ENCODE data around the gene MARCHF3.
"Not testable (repeated sequence)": the region's sequence is repeated elsewhere in the genome, so short reads cannot be mapped to it uniquely, and the experiment has no call there.

Gene MARCHF3, protein sequence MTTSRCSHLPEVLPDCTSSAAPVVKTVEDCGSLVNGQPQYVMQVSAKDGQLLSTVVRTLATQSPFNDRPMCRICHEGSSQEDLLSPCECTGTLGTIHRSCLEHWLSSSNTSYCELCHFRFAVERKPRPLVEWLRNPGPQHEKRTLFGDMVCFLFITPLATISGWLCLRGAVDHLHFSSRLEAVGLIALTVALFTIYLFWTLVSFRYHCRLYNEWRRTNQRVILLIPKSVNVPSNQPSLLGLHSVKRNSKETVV

DNA sequence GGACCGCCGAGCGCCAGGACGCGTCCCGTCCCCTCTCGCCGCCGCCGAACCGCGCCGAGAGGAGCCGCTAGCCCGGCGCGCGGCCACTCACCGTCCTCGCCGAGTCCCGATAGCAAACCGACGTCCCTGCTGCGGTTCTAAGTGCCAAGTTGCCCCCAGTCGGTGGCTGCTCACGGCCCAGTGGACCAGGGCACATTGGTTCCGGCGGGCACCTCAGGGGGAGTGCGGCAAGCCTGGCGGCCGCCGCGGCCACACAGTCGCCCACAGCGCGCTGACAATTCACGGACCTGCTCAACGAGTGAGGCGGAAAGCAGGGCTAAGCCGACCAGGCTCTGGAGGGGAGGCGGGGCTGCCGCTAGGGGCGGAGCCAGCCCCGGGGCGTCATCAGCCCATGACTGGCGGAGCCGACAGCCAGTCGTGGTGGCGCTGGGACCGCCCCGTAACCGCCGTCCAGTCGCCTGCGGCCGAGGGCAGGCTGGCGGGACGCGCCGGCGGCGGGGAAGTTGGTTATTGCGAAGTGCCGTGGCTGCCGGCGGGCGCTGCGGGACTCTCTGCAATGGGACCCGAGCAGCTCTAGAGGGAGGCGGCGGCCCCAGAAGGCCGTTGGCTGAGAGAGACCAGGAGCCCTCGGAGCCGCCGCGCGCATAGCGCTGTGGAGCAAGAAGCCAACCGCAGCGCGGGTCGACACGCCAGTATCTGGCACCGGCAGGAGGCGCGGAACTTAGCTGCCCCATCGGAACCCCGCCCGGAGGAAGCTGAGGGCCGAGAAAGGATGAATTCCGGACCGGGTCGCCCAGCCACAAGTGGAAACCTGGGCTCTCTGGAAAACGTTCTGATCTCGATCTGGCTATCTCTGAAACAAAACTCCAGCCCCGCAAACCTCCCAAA lies at the start of gene MARCHF3:
Gene MARCHF3, minus strand, starts transcription at position 300 of the 888 bp plus-strand sequence. CDS start 112,387 bp downstream, outside the sequence.
- peak; percentile 87 for DNase-seq

DNA sequence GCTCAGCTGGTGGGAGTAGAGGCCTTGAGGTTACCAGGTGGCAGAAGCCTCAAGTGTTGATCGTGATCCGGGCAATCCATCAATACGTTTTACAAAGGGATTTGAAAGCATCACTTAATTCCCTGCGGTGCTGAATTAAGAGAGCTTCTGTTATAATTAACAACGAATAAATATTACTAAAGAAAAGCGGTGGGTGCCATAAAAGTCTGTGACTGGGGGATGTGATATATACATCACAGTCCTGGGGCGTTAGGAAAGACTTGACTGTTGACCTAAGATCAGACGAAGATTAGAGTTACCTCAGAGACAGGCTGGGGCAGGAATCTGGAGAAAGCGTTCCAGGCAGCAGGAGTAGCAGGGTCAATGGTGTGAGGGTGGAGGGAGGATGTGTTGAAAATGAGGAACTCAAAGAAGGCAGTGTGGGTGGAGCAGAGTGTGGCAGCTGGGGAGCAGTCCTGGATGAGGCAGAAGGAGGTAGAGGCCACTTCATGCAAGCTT lies 49.7 kb upstream of the MARCHF3 start:
- DNase-seq: no peak

DNA sequence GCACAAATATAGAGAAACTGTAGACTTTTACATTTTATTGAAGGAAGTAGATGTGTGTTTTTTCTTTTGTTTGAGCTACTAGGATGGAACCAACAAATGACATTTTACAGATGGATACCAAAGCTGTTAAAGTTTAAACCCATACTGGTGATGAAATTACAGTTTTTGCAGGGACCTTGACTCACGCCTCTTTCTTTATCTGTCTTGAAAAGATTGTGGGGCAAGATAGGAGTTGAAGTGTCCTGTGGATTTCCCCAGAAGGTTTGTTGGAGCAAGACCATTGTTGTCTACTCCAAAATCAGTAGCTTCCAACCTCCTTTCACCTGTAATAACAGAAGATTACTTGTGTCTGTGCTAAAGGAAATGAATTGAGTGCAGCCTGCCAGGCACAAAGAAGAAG lies 47.0 kb upstream of the MARCHF3 start:
- DNase-seq: no peak

DNA sequence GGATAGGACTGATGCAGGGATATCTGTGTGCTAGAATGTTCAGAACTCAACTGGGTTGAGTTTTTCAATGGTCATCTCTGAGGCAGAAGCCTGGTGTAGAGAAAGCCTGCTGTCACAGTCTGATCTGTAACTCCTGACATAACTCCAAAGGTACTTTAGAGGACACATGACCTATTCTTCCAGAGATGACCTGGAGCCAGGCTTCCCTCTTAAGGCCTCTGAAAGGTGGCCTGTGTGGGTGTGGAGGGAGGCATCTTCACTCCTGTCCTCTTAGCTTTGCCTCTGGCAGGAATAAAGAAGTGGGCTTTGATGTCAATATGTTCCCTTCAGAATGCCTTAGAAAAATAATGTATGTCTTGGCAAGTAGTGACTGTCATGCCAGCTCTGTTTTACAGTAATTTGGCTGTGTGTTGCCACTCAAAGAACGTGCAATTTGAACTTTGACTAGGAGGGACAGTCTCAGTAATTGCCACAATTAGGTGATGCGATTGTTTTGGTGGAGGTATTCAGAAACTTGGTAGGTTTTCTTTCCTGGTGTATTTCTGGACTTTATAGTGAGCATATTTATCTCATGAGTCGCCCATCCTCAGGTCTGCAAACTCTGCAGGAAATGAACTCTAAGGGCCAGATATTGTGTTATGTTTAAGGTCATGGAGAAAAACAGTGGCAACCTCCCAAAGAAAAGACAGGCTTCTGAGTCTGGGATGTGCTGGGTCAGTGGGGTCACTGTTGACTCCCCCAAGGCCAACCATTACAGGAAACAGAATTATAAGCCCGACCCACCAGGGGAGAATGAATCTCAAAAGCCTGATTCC lies 46.2 kb upstream of the MARCHF3 start:
- DNase-seq: peak; percentile 47

DNA sequence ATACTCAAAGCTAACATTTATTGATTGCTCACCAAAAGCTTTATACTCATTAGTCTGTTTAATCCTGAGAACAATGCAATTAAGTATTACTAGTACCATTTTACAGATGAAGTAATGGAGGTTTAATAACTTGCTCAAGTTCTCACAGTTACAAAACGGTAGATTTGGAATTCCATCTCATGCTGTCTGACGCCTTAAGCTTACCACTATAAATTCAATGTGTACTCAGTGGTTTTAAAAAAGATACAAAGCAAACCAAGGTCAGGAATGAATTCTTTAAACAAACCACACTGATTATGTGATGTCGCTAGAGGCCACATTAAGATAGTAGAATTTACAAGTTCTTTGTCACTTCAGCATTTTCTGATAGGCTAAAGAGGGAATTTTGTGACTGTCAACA lies 44.1 kb upstream of the MARCHF3 start:
- no peak for DNase-seq

DNA sequence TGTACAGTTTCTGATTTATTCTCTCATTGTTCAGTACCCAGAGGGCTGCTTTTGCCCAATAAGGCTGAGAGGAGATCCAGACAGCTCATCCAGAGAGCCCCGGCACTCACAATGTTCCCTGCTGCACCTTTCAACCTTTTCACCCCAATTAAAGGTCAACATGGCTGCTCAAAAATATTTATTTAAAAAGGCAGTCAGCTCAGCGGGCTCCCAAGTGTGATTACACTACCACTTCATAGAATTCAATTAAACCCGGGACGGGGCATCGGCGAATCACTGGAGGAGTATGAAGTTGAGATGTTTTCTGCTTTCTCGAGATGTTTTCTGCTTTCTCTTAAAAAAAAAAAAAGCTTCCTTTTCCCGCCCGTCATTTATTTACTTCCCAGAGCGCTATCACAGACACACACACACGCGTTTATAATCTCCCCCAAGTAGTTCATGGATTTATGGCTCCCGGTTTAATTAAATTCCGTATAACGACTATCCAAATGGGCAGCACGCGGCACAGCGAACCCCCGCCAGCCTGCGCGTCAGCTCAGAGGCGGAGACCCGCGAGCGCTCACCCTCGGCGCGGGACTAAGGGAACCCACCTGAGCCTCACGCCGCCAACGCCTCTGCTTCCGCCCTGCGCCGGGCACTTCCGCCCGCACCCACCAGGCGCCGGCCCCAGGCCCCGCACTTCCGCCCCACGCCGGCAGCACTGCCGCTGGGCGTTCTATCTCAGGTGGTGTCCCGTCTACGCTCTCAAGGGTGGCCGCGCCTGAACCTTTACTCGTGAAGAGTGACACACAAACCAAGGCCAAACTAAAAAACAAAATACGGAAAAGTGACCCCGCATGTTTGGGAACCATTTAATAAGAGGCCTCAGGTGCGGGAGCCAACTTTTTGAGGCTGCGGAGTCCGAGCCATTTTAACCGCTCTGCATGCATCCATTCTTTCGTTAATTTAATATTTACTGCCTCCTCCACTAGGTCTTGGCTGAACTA lies 42.8 kb upstream of the MARCHF3 start, which contains the start of gene C5orf63:
Gene C5orf63, minus strand, starts transcription at position 642 of the 986 bp plus-strand sequence. CDS start 14,507 bp downstream, outside the sequence.
- peak; percentile 23 for DNase-seq

DNA sequence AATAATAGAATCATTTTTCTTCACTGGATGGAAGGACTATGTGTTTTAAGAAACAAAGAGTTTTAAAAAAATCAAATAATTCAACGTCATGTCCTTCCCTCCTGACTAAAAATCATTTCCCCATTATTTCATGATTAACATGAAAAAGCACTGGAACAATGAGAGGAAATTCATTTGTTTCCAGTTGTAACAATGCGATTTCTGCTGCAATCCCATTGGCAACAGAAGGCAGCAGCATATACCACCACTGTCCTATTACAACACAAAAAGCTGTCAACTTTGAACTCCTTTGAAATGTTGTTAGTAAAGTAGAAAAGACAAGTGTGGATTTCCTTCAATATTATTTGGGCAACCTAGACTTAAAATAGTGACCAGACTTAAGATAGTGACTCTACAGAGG lies 39.9 kb upstream of the MARCHF3 start:
- no peak for DNase-seq

DNA sequence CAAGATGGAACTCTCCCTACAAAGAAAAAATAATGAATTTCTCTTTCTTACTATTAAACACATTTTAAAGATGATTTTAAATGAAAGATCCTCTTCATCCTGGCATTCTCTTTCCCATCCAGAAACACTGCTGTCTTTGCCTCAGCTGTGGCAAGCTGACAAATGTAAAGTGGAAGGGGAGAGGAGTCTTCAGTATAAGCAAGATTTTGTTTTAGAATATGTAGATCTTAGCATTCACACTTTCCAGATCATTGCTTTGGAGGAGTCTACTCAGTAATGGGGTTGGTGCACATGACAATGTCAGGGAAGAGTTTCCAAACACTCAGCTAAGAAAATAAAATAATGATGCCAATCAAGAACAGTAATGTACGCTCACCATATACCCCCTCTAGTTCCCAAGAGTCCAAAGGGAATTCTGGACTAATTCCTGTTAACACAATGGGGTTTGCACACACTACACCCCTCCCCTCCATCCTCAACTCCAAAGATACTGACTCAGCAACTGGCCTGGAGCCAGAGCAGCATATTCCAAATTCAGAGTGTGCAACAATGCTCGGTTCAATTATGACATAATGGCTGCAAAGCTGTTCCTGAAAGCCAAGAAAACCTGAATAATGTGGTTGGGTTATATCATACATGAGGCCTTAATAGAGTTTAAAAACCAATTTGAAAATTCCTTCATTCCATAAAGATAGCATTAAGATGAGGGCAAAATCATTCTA lies 38.3 kb upstream of the MARCHF3 start:
- peak; percentile 63 for DNase-seq

DNA sequence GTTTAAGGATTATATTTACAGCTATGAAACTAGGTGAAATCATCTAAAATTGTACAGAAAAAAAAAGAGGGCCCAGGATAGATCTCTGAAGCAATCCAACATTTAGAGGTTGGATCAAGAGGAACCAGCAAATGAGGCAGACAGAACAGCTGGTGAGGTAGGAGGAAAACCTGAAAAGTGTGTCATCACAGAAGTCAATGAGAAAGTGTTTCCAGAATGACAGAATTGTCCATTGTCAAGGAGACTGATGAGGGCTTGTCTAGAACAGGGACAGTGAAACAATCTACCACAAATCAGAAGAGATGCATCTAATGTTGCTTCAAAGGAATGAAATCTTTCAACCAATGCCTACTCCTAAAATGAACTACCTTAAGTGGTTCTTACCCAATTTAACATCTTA lies 36.4 kb upstream of the MARCHF3 start:
- DNase-seq: no peak

DNA sequence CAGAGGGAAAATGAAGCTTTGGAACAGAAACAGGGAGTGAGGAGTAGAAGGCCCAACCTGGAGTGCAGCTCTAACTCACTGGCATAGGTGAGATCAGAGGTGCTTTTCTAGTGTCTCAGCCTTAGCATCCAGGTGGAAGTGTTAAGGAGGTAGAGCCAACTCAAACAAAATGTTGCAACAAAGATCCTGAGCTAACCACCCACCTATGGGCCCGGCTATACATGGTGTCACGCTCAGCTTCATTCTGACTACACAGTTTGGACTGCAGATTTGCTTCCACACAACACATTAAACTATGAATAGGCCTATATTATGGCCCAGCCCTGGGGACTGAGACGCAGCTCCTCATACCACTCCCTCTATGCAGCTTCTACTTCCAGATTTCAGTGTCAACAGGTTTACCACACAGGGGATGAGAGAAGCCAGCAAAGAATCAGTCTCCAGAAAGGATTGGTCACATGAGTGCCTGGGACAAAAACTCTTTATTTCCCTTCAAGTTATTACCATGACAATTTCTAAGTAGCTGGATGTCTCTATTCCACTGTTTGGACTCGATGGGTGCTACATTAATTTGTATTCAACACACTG lies 34.0 kb upstream of the MARCHF3 start:
- DNase-seq: no peak

DNA sequence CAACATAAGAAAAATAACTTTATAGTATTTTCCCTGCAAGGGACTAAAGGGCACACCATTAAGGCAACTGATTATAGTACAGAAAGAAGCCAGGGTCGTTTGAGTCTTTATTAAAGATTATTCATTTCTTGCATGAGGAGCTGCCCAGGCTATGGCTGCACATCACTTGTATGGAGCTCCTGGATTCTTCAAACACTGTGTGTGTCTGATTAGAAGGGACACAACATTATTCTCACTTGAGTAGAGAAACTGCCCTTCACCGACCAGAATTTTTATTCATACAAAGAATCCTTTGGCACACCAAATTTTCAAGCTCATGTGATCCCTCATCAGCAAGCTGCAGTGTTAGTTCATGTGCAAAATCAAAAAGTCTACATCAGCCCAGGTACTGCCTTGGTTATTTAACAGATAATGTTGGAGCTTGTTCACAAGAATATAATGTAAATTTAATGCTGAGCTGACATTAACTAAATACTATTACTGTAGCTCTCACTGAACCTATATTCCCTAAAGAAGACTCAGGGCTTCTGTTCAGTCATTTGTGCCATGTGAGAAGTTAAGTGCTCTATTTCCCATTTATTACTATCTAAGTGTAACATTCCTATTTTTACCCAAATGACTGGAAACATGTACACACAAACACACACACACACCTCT lies 33.0 kb upstream of the MARCHF3 start:
- no peak for DNase-seq

DNA sequence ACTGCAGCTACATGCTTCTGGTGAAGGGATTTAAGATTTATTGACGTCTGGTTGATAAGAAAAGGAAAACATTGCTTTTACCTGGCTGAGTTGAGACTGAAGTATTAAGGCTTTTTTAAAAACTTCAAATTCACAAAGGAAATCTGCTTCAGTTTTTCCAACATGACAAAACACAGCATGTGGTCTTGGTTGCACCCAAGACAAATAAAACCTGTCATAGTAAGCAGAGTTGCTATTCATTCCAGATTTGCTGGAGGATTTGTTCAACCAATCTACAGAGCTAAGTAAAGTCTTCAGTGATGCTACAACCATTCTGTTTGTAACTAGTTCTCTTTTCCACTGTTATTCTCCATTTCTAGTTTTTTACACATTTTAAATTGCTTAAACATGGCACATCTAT lies 31.6 kb upstream of the MARCHF3 start:
- no peak for DNase-seq

DNA sequence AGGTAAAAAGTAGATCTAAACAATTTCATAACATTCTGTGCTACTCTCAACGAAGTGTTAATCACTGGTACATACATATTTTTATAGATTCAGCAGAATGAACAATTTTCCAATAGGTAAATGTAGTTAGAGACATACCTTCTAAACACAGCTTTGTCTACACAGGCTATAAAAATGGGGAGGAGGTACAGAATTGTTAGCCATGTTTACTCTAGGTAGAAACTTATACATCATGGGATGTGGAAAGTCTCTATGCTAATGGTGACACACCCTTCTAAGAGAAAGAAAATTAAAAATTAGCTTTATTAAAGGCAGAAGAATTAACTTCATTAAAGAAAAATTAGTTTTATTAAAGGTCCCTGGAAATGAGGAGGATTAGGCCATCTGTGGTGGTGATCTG lies 31.2 kb upstream of the MARCHF3 start:
- no peak for DNase-seq

DNA sequence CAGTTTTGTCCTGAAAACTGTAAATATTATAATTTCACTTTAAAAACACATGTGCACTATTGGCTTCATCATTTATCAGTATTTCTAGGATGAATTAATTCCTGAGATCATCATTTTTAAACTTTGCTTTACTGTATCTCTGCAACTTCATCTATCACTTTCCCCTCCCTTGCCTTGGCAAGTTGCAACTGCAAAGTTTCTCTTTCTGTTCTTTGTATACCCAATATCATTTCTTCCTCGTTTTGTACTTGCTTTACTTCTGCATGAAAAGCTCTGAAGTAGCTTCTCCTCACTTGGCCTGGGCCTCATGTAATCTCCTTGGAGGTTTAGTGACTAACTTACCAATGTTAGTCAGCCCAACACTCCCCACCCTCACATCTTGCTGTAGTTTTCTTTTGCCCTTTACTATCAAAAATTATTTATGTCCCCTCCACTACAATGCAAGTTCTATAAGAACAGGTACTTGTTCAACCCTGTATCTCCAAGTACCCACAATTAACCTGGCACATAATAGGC lies 30.2 kb upstream of the MARCHF3 start:
- no peak for DNase-seq

DNA sequence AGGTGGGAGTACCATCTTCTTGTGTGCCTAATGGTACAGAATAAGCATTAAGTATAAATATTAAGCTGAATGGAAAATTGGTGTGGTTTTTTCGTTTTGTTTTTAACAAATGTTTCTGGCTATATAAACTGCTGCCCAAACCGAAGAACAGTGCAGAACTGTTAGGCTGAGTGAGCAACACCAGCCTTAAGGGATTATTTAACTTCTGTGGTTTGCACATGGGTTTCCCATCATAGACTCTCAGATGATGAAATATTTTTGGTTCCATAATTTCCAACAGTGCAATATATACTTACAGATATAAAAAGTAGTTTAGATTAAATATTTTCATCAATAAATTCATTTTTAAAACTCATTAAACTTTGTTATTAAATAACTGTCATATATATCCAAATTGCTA lies 26.5 kb upstream of the MARCHF3 start:
- DNase-seq: no peak

DNA sequence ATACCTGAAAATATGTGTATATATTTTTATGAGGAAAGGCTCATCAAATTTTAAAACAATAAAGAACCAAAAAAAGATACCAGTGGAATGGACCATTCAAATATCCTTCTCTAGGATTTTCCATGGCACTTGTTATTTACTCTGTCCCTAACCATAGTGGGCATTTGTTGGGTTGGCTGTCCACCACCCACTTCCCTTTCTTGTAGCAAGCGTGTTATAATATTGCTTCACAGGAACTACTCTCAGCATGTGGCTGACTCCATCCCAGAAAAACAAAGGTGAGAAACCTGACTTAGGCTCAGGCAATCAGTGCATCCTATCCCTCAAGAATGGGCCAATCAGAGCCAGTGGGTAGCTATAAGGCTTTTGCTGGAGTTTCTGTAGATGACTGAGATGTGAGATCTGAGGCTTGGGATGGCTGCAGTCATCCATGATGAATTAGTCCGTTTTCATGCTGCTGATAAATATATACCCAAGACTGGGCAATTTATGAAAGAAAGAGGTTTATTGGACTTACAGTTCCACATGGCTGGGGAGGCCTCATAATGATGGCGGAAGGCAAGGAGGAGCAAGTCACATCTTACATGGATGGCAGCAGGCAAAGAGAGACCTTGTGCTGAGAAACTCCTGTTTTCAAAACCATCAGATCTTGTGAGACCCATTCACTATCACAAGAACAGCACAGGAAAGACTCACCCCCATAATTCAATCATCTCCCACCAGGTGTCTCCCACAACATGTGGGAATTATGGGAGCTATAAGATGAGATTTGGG lies 25.7 kb upstream of the MARCHF3 start:
- no peak for DNase-seq

DNA sequence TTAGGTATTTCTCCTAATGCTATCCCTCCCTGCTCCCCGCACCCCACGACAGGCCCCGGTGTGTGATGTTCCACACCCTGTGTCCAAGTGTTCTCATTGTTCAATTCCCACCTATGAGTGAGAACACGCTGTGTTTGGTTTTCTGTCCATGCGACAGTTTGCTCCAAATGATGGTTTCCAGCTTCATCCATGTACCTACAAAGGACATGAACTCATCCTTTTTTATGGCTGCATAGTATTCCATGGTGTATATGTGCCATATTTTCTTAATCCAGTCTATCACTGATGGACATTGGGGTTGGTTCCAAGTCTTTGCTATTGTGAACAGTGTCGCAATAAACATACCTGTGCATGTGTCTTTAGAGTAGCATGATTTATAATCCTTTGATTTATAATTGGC lies 23.2 kb upstream of the MARCHF3 start:
- not testable (repeated sequence) for DNase-seq

DNA sequence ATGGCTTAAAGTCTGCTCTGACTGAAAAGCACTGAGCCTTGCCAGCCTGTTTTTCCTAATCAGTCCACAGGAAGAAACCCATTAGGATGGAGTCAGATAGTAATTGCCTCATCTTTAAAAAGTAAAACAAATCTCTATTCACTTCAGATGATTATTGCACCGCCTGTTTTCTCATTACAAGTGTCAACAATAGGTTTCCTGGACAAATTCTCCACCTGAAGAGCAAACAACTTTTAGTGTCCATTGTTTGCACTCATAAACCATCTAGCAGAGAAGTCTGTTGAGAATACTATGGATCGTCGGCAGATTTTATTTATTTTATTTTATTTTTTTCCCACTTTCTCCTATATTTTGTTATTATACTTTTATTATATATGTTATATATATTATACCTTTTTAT lies 22.7 kb upstream of the MARCHF3 start:
- no peak for DNase-seq

DNA sequence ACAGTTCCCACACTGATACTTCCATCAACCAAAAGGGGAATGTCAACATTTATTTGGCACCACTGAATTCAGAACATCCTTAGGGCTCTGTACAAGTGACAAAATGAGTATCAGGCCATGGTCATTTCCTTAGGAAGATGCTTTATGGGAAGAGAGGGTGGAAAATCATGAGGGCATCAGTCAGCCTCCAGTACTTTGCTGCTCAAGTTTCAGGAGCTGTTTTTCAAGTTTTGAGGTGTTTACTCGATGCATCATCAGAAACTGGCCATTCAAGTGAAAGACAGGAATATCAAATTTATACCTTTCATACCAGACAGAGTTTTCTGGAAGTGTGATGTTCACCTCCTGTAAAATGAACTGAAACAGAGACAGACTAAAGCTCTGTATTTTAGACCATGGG lies 21.2 kb upstream of the MARCHF3 start:
- no peak for DNase-seq
